Mucosa of stomach (tissue), 1 donor: ENCODE measurements around the gene PXN.

Source experiments
- H3K27me3 ChIP-seq: one replicate; pipeline ENCODE4 v1.7.0; 2013; ENCODE audit warnings: mild to moderate bottlenecking, low read length; ENCODE audit not compliant: control insufficient read depth, insufficient read depth
- H3K36me3 ChIP-seq: one replicate; pipeline ENCODE4 v1.7.0; 2013; ENCODE audit warnings: low read length; ENCODE audit not compliant: control insufficient read depth, insufficient read depth
- H3K4me1 ChIP-seq: one replicate; pipeline ENCODE4 v1.7.0; 2013; ENCODE audit warnings: mild to moderate bottlenecking, low read length; ENCODE audit not compliant: control insufficient read depth, insufficient read depth
- H3K4me3 ChIP-seq: one replicate; pipeline ENCODE4 v1.7.0; 2013; ENCODE audit warnings: low read length
- H3K9ac ChIP-seq: one replicate; pipeline ENCODE4 v1.7.0; 2013; ENCODE audit warnings: mild to moderate bottlenecking, low read length, moderate library complexity
- H3K9me3 ChIP-seq: one replicate; pipeline ENCODE4 v1.7.0; 2013; ENCODE audit warnings: mild to moderate bottlenecking, low read length, moderate library complexity; ENCODE audit not compliant: control insufficient read depth
- donor health status: Pancreatic carcinoma.

The PXN gene

GRCh38 chr12:120161852-120162251 is 103.7 kb downstream of the PXN start:
- peaks cover 16% of the 10 kb centered on the region for H3K36me3 ChIP-seq

More at GRCh38 chr12:120161852-120162251, 103.7 kb downstream of the PXN start:
- Histone ChIP-seq H3K4me1 (no peaks in the 10 kb centered on the region), H3K9me3 (no peaks in the 10 kb centered on the region), H3K4me3 (no peak overlapping the region), H3K9ac (no peak overlapping the region), H3K27me3 (no peaks in the 10 kb centered on the region)
